PC-9 (cell line): ENCODE measurements around the gene TAS2R4. TPM values are rescaled to one million over a fixed set of nuclear protein-coding genes. Genes with fewer than 3 reads are reported as not detected.
"Not testable (repeated sequence)": the region's sequence is repeated elsewhere in the genome, so short reads cannot be mapped to it uniquely, and the experiment has no call there.

ENCODE experiments used
- BruUV-seq: library from RNA; stranded (reverse); fragments of 400-500 nt; replicated peaks from 2 replicates; lab custom pipeline; 2021; lab: Mats Ljungman, UMichigan
- CTCF ChIA-PET: fragments of 300-600 bp; sonication (Branson Sonifier 250); formaldehyde crosslinking; loops from one replicate; lab custom pipeline; 2022; ENCODE audit warnings: antibody characterized with exemption; lab: Charles Lee
- POLR2A ChIA-PET: fragments of 300-600 bp; sonication (Branson Sonifier 250); formaldehyde crosslinking; loops from one replicate; lab custom pipeline; 2022; ENCODE audit warnings: antibody characterized with exemption; ENCODE audit not compliant: unreplicated experiment; lab: Charles Lee
- DNase-seq, 2 experiments: peaks; one replicate each; pipeline versions ENCODE4 v3.0.0 to v3.0.0-alpha.2; 2015 to 2022; ENCODE audit warnings: mixed read lengths in 1 of 2
- H2AFZ ChIP-seq: fragments of 200-600 bp; sonication (generic); 2 replicates; pipeline ENCODE4 v1.8.1; 2017; ENCODE audit warnings: antibody characterized with exemption
- H3F3A ChIP-seq: fragments of 200-600 bp; sonication (generic); 2 replicates; pipeline ENCODE4 v1.8.1; 2017; ENCODE audit warnings: antibody characterized with exemption, mild to moderate bottlenecking, low read depth; ENCODE audit not compliant: insufficient read depth
- H3K27ac ChIP-seq: fragments of 200-600 bp; sonication (generic); 2 replicates; pipeline ENCODE4 v1.6.1; 2016; ENCODE audit warnings: mixed run types
- H3K27me3 ChIP-seq: fragments of 200-600 bp; sonication (generic); 2 replicates; pipeline ENCODE4 v1.6.1; 2016; ENCODE audit warnings: low read depth, mixed run types; ENCODE audit not compliant: insufficient read depth
- H3K36me3 ChIP-seq: fragments of 200-600 bp; sonication (generic); 2 replicates; pipeline ENCODE4 v1.6.1; 2016; ENCODE audit warnings: low read depth, mixed run types
- H3K4me1 ChIP-seq: fragments of 200-600 bp; sonication (generic); replicated peaks from 2 replicates; pipeline ENCODE4 v1.6.1; 2016; ENCODE audit warnings: mixed run types; ENCODE audit not compliant: insufficient read depth
- H3K4me2 ChIP-seq: fragments of 200-600 bp; sonication (generic); 2 replicates; pipeline ENCODE4 v1.6.1; 2017; ENCODE audit warnings: mixed run types
- H3K4me3 ChIP-seq: fragments of 200-600 bp; sonication (generic); 2 replicates; pipeline ENCODE4 v1.6.1; 2016; ENCODE audit warnings: mixed run types
- H3K79me2 ChIP-seq: fragments of 200-600 bp; sonication (generic); 2 replicates; pipeline ENCODE4 v1.6.1; 2017; ENCODE audit warnings: low read depth, mixed run types
- H3K9me2 ChIP-seq: fragments of 200-600 bp; sonication (generic); 2 replicates; pipeline ENCODE4 v1.8.1; 2017; ENCODE audit warnings: mild to moderate bottlenecking; ENCODE audit not compliant: insufficient read depth
- H3K9me3 ChIP-seq: fragments of 200-600 bp; sonication (generic); 2 replicates; pipeline ENCODE4 v1.8.1; 2016; ENCODE audit warnings: low read depth; ENCODE audit not compliant: insufficient read depth
- H4K20me1 ChIP-seq: fragments of 200-600 bp; sonication (generic); 2 replicates; pipeline ENCODE4 v1.8.1; 2017; ENCODE audit not compliant: insufficient read depth
- EZH2 ChIP-seq: fragments of 200-600 bp; sonication (generic); IDR thresholded peaks from 2 replicates; pipeline ENCODE4 v1.8.0; 2017; ENCODE audit warnings: antibody characterized with exemption, low read depth
- intact Hi-C: fragments of 100-400 bp; cut with micrococcal nuclease; formaldehyde crosslinking; loops from one replicate; pipeline ENCODE4 v1.10.0; 2022; ENCODE audit not compliant: unreplicated experiment
- total RNA-seq: library from RNA; stranded (reverse); gene quantifications from 2 replicates; pipeline ENCODE4 v1.2.3, GENCODE V29; 2021
- TF ChIP-seq, protein P1 (sequence below): fragments of 200-600 bp; sonication (generic); conservative IDR thresholded peaks from 2 replicates; pipeline ENCODE4 v1.6.1; 2017; ENCODE audit warnings: mixed run types, antibody characterized with exemption, mild to moderate bottlenecking, moderate library complexity

TAS2R4 gene
- total RNA-seq, 1 experiment from 2014 or later, result 1.4 TPM

DNA sequence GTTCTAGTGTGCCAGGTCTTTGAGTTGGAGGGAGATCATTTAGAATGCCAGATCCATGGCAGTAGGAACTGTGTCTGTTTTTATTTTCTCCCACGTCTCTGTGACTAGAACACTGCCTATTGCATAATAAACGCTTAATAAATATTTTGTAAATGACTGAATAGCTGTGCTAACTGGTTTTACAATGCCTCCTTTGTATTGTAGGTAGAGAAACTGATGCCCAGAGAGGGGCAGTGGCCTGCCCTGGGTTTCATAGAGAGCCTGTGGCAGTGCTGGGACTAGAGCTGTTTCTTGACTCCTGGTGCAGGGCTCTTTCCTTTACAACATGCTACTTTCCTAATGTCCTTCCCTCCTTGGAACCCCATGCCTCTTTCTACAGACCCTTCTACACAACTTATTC, 16.1 kb downstream of the TAS2R4 start:
- Histone ChIP-seq H3K9me2 (no peaks in the 10 kb centered on the region), H3K9me3 (no peaks in the 10 kb centered on the region), H3F3A (no peaks in the 10 kb centered on the region), H2AFZ (no peak overlapping the region), H3K27me3 (no peaks in the 10 kb centered on the region), H3K79me2 (no peaks in the 10 kb centered on the region), H3K4me2 (no peak overlapping the region), H3K4me3 (no peak overlapping the region), H3K36me3 (no peaks in the 10 kb centered on the region), H3K4me1 (no peaks in the 10 kb centered on the region), H3K27ac (no peak overlapping the region), H4K20me1 (no peaks in the 10 kb centered on the region)
- ChIA-PET POLR2A (no interaction called here), CTCF (no interaction called here)
- DNase-seq, result no peak
- no TSS peak for BruUV-seq
- intact Hi-C loops, result no loop called here
- no peak for TF ChIP-seq EZH2
- TF ChIP-seq, protein P1, sequence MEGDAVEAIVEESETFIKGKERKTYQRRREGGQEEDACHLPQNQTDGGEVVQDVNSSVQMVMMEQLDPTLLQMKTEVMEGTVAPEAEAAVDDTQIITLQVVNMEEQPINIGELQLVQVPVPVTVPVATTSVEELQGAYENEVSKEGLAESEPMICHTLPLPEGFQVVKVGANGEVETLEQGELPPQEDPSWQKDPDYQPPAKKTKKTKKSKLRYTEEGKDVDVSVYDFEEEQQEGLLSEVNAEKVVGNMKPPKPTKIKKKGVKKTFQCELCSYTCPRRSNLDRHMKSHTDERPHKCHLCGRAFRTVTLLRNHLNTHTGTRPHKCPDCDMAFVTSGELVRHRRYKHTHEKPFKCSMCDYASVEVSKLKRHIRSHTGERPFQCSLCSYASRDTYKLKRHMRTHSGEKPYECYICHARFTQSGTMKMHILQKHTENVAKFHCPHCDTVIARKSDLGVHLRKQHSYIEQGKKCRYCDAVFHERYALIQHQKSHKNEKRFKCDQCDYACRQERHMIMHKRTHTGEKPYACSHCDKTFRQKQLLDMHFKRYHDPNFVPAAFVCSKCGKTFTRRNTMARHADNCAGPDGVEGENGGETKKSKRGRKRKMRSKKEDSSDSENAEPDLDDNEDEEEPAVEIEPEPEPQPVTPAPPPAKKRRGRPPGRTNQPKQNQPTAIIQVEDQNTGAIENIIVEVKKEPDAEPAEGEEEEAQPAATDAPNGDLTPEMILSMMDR, result no peak

DNA sequence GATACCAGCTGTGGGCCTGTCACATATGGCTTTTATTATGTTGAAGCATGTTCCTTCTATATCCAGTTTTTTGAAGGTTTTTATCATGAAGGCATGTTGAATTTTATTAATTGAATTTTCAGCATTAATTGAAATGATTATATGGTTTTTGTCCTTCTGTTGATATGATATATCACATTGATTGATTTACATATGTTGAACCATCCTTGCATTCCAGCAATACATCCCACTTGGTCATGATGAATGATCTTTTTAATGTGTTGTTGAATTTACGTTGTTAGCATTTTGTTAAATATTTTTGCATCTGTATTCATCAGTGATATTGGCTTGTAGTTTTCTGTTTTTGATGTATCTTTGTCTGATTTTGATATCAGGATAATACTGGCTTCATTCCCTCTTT, 43.6 kb downstream of the TAS2R4 start:
- H3K9me3 ChIP-seq, result 0 out of 2 replicates have a peak, but pooled peaks cover 8% of the 10 kb centered on the region
- H3K9me2 ChIP-seq, result peaks cover 5% of the 10 kb centered on the region; the same call in 1 of the 2 replicates
- intact Hi-C loops, result no loop called here
- CTCF ChIA-PET, result no interaction called here
- no peaks in the 10 kb centered on the region for H3F3A ChIP-seq
- no peaks in the 10 kb centered on the region for H4K20me1 ChIP-seq
- DNase-seq, result no peak
- no peak overlapping the region for H3K27ac ChIP-seq
- no TSS peak for BruUV-seq
- H3K27me3 ChIP-seq, result no peaks in the 10 kb centered on the region
- no peaks in the 10 kb centered on the region for H3K79me2 ChIP-seq
- no peaks in the 10 kb centered on the region for H3K4me1 ChIP-seq
- H2AFZ ChIP-seq, result no peak overlapping the region
- no peaks in the 10 kb centered on the region for H3K36me3 ChIP-seq
- H3K4me3 ChIP-seq, result no peak overlapping the region
- no peak overlapping the region for H3K4me2 ChIP-seq
- no peak for TF ChIP-seq EZH2
- TF ChIP-seq, protein P1, result no peak
- POLR2A ChIA-PET, result no interaction called here

DNA sequence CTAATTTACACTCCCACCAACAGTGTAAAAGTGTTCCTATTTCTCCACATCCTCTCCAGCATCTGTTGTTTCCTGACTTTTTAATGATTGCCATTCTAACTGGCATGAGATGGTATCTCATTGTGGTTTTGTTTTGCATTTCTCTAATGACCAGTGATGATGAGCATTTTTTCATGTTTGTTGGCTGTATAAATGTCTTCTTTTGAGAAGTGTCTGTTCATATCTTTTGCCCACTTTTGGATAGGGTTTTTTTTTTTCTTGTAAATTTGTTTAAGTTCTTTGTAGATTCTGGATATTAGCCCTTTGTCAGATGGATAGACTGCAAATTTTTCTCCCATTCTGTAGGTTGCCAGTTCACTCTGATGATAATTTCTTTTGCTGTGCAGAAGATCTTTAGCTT, 46.0 kb downstream of the TAS2R4 start:
- CTCF ChIA-PET, POLR2A ChIA-PET, intact Hi-C loops: not testable (repeated sequence)

More for the DNA sequence above, 46.0 kb downstream of the TAS2R4 start:
- not testable (repeated sequence) for H3K4me3 ChIP-seq, H3K27me3 ChIP-seq, H3K9me2 ChIP-seq, H3K79me2 ChIP-seq, H2AFZ ChIP-seq, H3K4me2 ChIP-seq, H3K36me3 ChIP-seq, H3K27ac ChIP-seq, H3K9me3 ChIP-seq, H4K20me1 ChIP-seq, H3K4me1 ChIP-seq, BruUV-seq, DNase-seq, H3F3A ChIP-seq

Other genes starting within 250 kb of the TAS2R4 start
- gene AGK, start 225.3 kb upstream of the TAS2R4 start, total RNA-seq, result 35.6 and 44.1 TPM in 2 replicates
- gene DENND11, start 74.5 kb upstream of the TAS2R4 start, total RNA-seq, result 49.4 and 55.6 TPM in 2 replicates
- not detected in 2 replicates for gene WEE2, start 68.3 kb upstream of the TAS2R4 start, total RNA-seq
- gene SSBP1, start 38.3 kb upstream of the TAS2R4 start, total RNA-seq, result 150 and 193 TPM in 2 replicates
- gene TAS2R3, start 12.6 kb upstream of the TAS2R4 start, total RNA-seq, result 2.0 and 2.3 TPM in 2 replicates
- gene TAS2R5, start 13.5 kb downstream of the TAS2R4 start, total RNA-seq, result 1.1 and 2.1 TPM in 2 replicates
- gene PRSS37, start 64.8 kb downstream of the TAS2R4 start, total RNA-seq, result not detected in 2 replicates
- gene OR9A4, start 139.7 kb downstream of the TAS2R4 start, total RNA-seq, result not detected in 2 replicates
- gene CLEC5A, start 170.3 kb downstream of the TAS2R4 start, total RNA-seq, result not detected in 2 replicates
- not detected in 2 replicates for gene TAS2R38, start 197.1 kb downstream of the TAS2R4 start, total RNA-seq
- 0.48 and 0.83 TPM in 2 replicates for gene MGAM, start 219.2 kb downstream of the TAS2R4 start, total RNA-seq